ENCODE data around the gene GAL3ST2.

GAL3ST2 gene

DNA sequence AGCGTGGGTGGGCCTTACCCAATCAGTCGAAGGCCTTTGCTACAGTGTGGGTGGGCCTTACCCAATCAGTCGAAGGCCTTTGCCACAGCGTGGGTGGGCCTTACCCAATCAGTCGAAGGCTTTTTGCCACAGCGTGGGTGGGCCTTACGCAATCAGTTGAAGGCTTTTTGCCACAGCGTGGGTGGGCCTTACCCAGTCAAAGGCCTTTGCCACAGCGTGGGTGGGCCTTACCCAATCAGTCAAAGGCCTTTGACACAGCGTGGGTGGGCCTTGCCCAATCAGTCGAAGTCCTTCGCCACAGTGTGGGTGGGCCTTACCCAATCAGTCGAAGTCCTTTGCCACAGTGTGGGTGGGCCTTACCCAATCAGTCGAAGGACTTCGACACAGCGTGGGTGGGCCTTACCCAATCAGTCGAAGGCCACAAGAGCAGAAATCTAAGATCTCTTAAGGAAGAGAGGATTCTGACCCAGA, 16.3 kb upstream of the GAL3ST2 start:
- TF ChIP-seq, protein P1, sequence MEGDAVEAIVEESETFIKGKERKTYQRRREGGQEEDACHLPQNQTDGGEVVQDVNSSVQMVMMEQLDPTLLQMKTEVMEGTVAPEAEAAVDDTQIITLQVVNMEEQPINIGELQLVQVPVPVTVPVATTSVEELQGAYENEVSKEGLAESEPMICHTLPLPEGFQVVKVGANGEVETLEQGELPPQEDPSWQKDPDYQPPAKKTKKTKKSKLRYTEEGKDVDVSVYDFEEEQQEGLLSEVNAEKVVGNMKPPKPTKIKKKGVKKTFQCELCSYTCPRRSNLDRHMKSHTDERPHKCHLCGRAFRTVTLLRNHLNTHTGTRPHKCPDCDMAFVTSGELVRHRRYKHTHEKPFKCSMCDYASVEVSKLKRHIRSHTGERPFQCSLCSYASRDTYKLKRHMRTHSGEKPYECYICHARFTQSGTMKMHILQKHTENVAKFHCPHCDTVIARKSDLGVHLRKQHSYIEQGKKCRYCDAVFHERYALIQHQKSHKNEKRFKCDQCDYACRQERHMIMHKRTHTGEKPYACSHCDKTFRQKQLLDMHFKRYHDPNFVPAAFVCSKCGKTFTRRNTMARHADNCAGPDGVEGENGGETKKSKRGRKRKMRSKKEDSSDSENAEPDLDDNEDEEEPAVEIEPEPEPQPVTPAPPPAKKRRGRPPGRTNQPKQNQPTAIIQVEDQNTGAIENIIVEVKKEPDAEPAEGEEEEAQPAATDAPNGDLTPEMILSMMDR (IDR thresholded peaks at IDR 0.05; ENCODE audit: insufficient read depth, low read depth, low read length, missing control alignments): no peak
- H3K4me3 ChIP-seq (ENCODE audit: low read length): no peak overlapping the region
- no peak for DNase-seq (ENCODE audit: low read depth)

GRCh38 chr2:241762321-241762932, 14.2 kb upstream of the GAL3ST2 start:
- DNase-seq (ENCODE audit: low read depth): peak; percentile 22
- TF ChIP-seq, protein P1 (IDR thresholded peaks at IDR 0.05; ENCODE audit: insufficient read depth, low read depth, low read length, missing control alignments): no peak
- no peak overlapping the region for H3K4me3 ChIP-seq (ENCODE audit: low read length)

DNA sequence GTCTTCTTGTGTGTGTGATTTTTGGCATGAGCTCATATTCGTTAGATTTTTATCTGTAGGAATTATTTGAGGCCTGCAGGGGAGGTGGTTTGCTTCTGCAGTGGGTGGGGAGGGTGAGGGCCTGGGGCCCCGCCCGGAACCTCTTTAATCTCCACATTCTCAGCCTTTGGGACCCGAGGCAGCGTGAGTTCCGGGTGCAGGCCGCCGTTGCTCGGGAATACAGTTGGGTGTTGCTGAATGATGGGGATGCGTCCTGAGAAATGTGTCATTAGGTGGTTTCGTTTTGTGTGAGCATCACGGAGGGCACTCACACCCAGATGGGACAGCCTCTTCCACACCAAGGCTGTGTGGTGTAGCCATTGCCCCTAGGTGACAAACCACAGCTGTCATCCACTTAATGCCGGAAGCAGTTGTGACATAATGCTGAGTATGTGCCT, 13.7 kb upstream of the GAL3ST2 start:
- TF ChIP-seq, protein P1 (IDR thresholded peaks at IDR 0.05; ENCODE audit: insufficient read depth, low read depth, low read length, missing control alignments): no peak
- no peak overlapping the region for H3K4me3 ChIP-seq (ENCODE audit: low read length)
- no peak for DNase-seq (ENCODE audit: low read depth)

DNA sequence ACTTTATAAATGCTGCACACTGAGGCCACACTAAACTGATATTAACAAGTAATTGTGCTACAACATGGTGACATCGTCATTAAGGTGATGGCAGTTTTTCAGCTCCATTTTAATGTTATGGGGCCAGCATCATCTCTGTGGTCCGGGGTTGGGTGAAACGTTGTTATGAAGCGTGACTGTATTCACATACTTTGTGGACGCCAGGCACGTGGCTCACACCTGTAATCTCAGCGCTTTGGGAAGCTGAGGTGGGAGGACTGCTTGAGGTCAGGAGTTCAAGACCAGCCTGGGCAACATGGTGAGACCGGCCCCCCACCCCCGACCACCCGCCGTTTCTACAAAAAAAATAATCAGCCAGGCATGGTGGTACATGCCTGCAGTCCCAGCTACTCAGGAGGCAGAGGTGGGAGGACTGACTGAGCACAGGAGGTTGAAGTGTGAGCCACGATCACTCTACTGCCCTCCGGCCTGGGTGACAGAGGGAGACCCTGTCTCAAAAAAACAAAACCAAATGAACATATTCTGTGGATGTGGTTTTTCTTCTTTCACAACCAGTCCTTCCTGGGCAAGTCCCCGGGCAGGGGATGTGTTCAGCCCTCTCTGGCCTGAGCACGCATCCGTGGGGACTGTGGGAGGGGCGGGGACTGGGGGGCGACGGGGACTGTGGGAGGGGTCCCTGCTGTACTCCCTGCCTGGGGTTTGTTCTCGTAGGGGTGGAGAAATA, 12.9 kb upstream of the GAL3ST2 start:
- no peak overlapping the region for H3K4me3 ChIP-seq (ENCODE audit: low read length)
- TF ChIP-seq, protein P1 (IDR thresholded peaks at IDR 0.05; ENCODE audit: insufficient read depth, low read depth, low read length, missing control alignments): no peak
- no peak for DNase-seq (ENCODE audit: low read depth)

- H3K4me3 ChIP-seq (ENCODE audit: low read length): no peak overlapping the region
Observed at GRCh38 chr2:241764275-241765241, 12.1 kb upstream of the GAL3ST2 start.

More at GRCh38 chr2:241764275-241765241, 12.1 kb upstream of the GAL3ST2 start:
- TF ChIP-seq, protein P1 (IDR thresholded peaks at IDR 0.05; ENCODE audit: insufficient read depth, low read depth, low read length, missing control alignments): no peak
- no peak for DNase-seq (ENCODE audit: low read depth)

Data from epithelial cell of esophagus (primary cell).